Measurements from ENCODE around the gene KCMF1.
"Not testable (repeated sequence)": the region's sequence is repeated elsewhere in the genome, so short reads cannot be mapped to it uniquely, and the experiment has no call there.

KCMF1 gene

GRCh38 chr2:84940831-84941412, 30.0 kb upstream of the KCMF1 start:
- Histone ChIP-seq H3K27me3 (ENCODE audit: control insufficient read depth, insufficient read depth, low read length) (no peaks in the 10 kb centered on the region), H3K4me3 (ENCODE audit: low read length) (no peak overlapping the region), H3K4me1 (ENCODE audit: control insufficient read depth, insufficient read depth, low read length) (peaks cover 16% of the 10 kb centered on the region)

GRCh38 chr2:84942166-84942565, 28.8 kb upstream of the KCMF1 start:
- H3K4me3 ChIP-seq (ENCODE audit: low read length) = no peak overlapping the region
- no peaks in the 10 kb centered on the region for H3K36me3 ChIP-seq (ENCODE audit: insufficient read depth, low read length)
- H3K27me3 ChIP-seq (ENCODE audit: control insufficient read depth, insufficient read depth, low read length) = no peaks in the 10 kb centered on the region
- no peak overlapping the region for H3K4me2 ChIP-seq (ENCODE audit: low read length)
- H3K9me3 ChIP-seq (replicated peaks; ENCODE audit: low read length) = no peaks in the 10 kb centered on the region
- no peak overlapping the region for H3K9ac ChIP-seq (ENCODE audit: low read depth, low read length)
- peaks cover 24% of the 10 kb centered on the region for H3K4me1 ChIP-seq (ENCODE audit: control insufficient read depth, insufficient read depth, low read length)

More at GRCh38 chr2:84940831-84941412, 30.0 kb upstream of the KCMF1 start:
- no peak overlapping the region for H3K9ac ChIP-seq (ENCODE audit: low read depth, low read length)
- no peaks in the 10 kb centered on the region for H3K36me3 ChIP-seq (ENCODE audit: insufficient read depth, low read length)
- no peaks in the 10 kb centered on the region for H3K9me3 ChIP-seq (replicated peaks; ENCODE audit: low read length)
- no peak overlapping the region for H3K4me2 ChIP-seq (ENCODE audit: low read length)

GRCh38 chr2:84942964-84943421, 28.0 kb upstream of the KCMF1 start:
- Histone ChIP-seq H3K4me3 (ENCODE audit: low read length) (no peak overlapping the region), H3K9me3 (replicated peaks; ENCODE audit: low read length) (no peaks in the 10 kb centered on the region), H3K4me2 (ENCODE audit: low read length) (no peak overlapping the region), H3K9ac (ENCODE audit: low read depth, low read length) (no peak overlapping the region), H3K36me3 (ENCODE audit: insufficient read depth, low read length) (no peaks in the 10 kb centered on the region), H3K27me3 (ENCODE audit: control insufficient read depth, insufficient read depth, low read length) (no peaks in the 10 kb centered on the region), H3K4me1 (ENCODE audit: control insufficient read depth, insufficient read depth, low read length) (peaks cover 24% of the 10 kb centered on the region)

GRCh38 chr2:84944295-84944909, 26.6 kb upstream of the KCMF1 start:
- Histone ChIP-seq H3K4me1 (ENCODE audit: control insufficient read depth, insufficient read depth, low read length) (peaks cover 19% of the 10 kb centered on the region), H3K27me3 (ENCODE audit: control insufficient read depth, insufficient read depth, low read length) (no peaks in the 10 kb centered on the region), H3K4me3 (ENCODE audit: low read length) (no peak overlapping the region), H3K9me3 (replicated peaks; ENCODE audit: low read length) (no peaks in the 10 kb centered on the region), H3K4me2 (ENCODE audit: low read length) (no peak overlapping the region), H3K36me3 (ENCODE audit: insufficient read depth, low read length) (no peaks in the 10 kb centered on the region), H3K9ac (ENCODE audit: low read depth, low read length) (no peak overlapping the region)

- H3K4me2 ChIP-seq (ENCODE audit: low read length) = peak overlapping the region; percentile 56
- not testable (repeated sequence) for H3K4me3 ChIP-seq (ENCODE audit: low read length); H3K27me3 ChIP-seq (ENCODE audit: control insufficient read depth, insufficient read depth, low read length); H3K9me3 ChIP-seq (replicated peaks; ENCODE audit: low read length); H3K9ac ChIP-seq (ENCODE audit: low read depth, low read length); H3K36me3 ChIP-seq (ENCODE audit: insufficient read depth, low read length)
- peaks cover 19% of the 10 kb centered on the region for H3K4me1 ChIP-seq (ENCODE audit: control insufficient read depth, insufficient read depth, low read length)
These were observed 25.1 kb upstream of the KCMF1 start for GRCh38 chr2:84945838-84946203.

GRCh38 chr2:84946204-84947009, 24.6 kb upstream of the KCMF1 start:
- peak overlapping the region; percentile 56 for H3K4me2 ChIP-seq (ENCODE audit: low read length)
- no peak overlapping the region for H3K4me3 ChIP-seq (ENCODE audit: low read length)
- no peaks in the 10 kb centered on the region for H3K27me3 ChIP-seq (ENCODE audit: control insufficient read depth, insufficient read depth, low read length)
- H3K9ac ChIP-seq (ENCODE audit: low read depth, low read length) = peak overlapping the region; percentile 52
- no peaks in the 10 kb centered on the region for H3K9me3 ChIP-seq (replicated peaks; ENCODE audit: low read length)
- H3K4me1 ChIP-seq (ENCODE audit: control insufficient read depth, insufficient read depth, low read length) = peaks cover 19% of the 10 kb centered on the region
- no peaks in the 10 kb centered on the region for H3K36me3 ChIP-seq (ENCODE audit: insufficient read depth, low read length)

GRCh38 chr2:84947010-84947593, 23.9 kb upstream of the KCMF1 start:
- Histone ChIP-seq H3K9ac (ENCODE audit: low read depth, low read length) (no peak overlapping the region), H3K36me3 (ENCODE audit: insufficient read depth, low read length) (no peaks in the 10 kb centered on the region), H3K4me2 (ENCODE audit: low read length) (no peak overlapping the region), H3K4me3 (ENCODE audit: low read length) (no peak overlapping the region), H3K4me1 (ENCODE audit: control insufficient read depth, insufficient read depth, low read length) (peaks cover 19% of the 10 kb centered on the region), H3K27me3 (ENCODE audit: control insufficient read depth, insufficient read depth, low read length) (no peaks in the 10 kb centered on the region), H3K9me3 (replicated peaks; ENCODE audit: low read length) (no peaks in the 10 kb centered on the region)

- H3K27me3 ChIP-seq (ENCODE audit: control insufficient read depth, insufficient read depth, low read length) = no peaks in the 10 kb centered on the region
- H3K36me3 ChIP-seq (ENCODE audit: insufficient read depth, low read length) = no peaks in the 10 kb centered on the region
- no peaks in the 10 kb centered on the region for H3K9me3 ChIP-seq (replicated peaks; ENCODE audit: low read length)
- no peak overlapping the region for H3K4me2 ChIP-seq (ENCODE audit: low read length)
- H3K4me1 ChIP-seq (ENCODE audit: control insufficient read depth, insufficient read depth, low read length) = peaks cover 11% of the 10 kb centered on the region
- H3K9ac ChIP-seq (ENCODE audit: low read depth, low read length) = no peak overlapping the region
- H3K4me3 ChIP-seq (ENCODE audit: low read length) = no peak overlapping the region
These were observed 17.4 kb upstream of the KCMF1 start for GRCh38 chr2:84953535-84953934.

- Histone ChIP-seq H3K4me1 (ENCODE audit: control insufficient read depth, insufficient read depth, low read length) (peaks cover 19% of the 10 kb centered on the region), H3K9me3 (replicated peaks; ENCODE audit: low read length) (no peaks in the 10 kb centered on the region), H3K4me2 (ENCODE audit: low read length) (no peak overlapping the region), H3K27me3 (ENCODE audit: control insufficient read depth, insufficient read depth, low read length) (no peaks in the 10 kb centered on the region), H3K36me3 (ENCODE audit: insufficient read depth, low read length) (no peaks in the 10 kb centered on the region), H3K9ac (ENCODE audit: low read depth, low read length) (no peak overlapping the region), H3K4me3 (ENCODE audit: low read length) (no peak overlapping the region)
These were observed 16.6 kb upstream of the KCMF1 start for GRCh38 chr2:84954329-84954728.

- no peaks in the 10 kb centered on the region for H3K9me3 ChIP-seq (replicated peaks; ENCODE audit: low read length)
- H3K36me3 ChIP-seq (ENCODE audit: insufficient read depth, low read length) = peaks cover 1% of the 10 kb centered on the region
- no peak overlapping the region for H3K4me2 ChIP-seq (ENCODE audit: low read length)
- no peaks in the 10 kb centered on the region for H3K27me3 ChIP-seq (ENCODE audit: control insufficient read depth, insufficient read depth, low read length)
- H3K4me3 ChIP-seq (ENCODE audit: low read length) = no peak overlapping the region
- H3K9ac ChIP-seq (ENCODE audit: low read depth, low read length) = no peak overlapping the region
- H3K4me1 ChIP-seq (ENCODE audit: control insufficient read depth, insufficient read depth, low read length) = peaks cover 29% of the 10 kb centered on the region
These were observed 14.3 kb upstream of the KCMF1 start for GRCh38 chr2:84956334-84957297.

- peak overlapping the region; percentile 61 for H3K4me2 ChIP-seq (ENCODE audit: low read length)
- peak overlapping the region; percentile 70 for H3K9ac ChIP-seq (ENCODE audit: low read depth, low read length)
These were observed 13.2 kb upstream of the KCMF1 start for GRCh38 chr2:84957771-84958134.

More at GRCh38 chr2:84957771-84958134, 13.2 kb upstream of the KCMF1 start:
- H3K27me3 ChIP-seq (ENCODE audit: control insufficient read depth, insufficient read depth, low read length) = no peaks in the 10 kb centered on the region
- no peaks in the 10 kb centered on the region for H3K9me3 ChIP-seq (replicated peaks; ENCODE audit: low read length)
- H3K4me1 ChIP-seq (ENCODE audit: control insufficient read depth, insufficient read depth, low read length) = peaks cover 30% of the 10 kb centered on the region
- H3K36me3 ChIP-seq (ENCODE audit: insufficient read depth, low read length) = peaks cover 8% of the 10 kb centered on the region
- H3K4me3 ChIP-seq (ENCODE audit: low read length) = peak overlapping the region; percentile 26
